ENCODE results near the gene LPA.

GRCh38 chr6:160507420-160507819 lies 156.7 kb downstream of the LPA start:
- TF ChIP-seq CTCF (IDR thresholded peaks at IDR 0.05) (no peak), EP300 (IDR thresholded peaks at IDR 0.05) (no peak), POLR2AphosphoS5 (IDR thresholded peaks at IDR 0.05) (no peak)
